Measurements from ENCODE around the gene TRAPPC13.

TRAPPC13 gene

GRCh38 chr5:65682148-65682547 is 57.3 kb downstream of the TRAPPC13 start:
- DNase-seq (ENCODE audit: low read depth in 2 of 2), result no peak

- no peak for DNase-seq (ENCODE audit: low read depth in 2 of 2)
Measured at GRCh38 chr5:65693121-65693520, 68.3 kb downstream of the TRAPPC13 start.

- DNase-seq (ENCODE audit: low read depth in 2 of 2), result no peak
Measured at GRCh38 chr5:65695162-65695755, 70.4 kb downstream of the TRAPPC13 start.

GRCh38 chr5:65695896-65696295 is 71.1 kb downstream of the TRAPPC13 start:
- no peak for DNase-seq (ENCODE audit: low read depth in 2 of 2)

GRCh38 chr5:65696892-65697291 is 72.1 kb downstream of the TRAPPC13 start:
- DNase-seq (ENCODE audit: low read depth in 2 of 2), result no peak

GRCh38 chr5:65699338-65699737 is 74.5 kb downstream of the TRAPPC13 start:
- no peak for DNase-seq (ENCODE audit: low read depth in 2 of 2)

- DNase-seq (ENCODE audit: low read depth in 2 of 2), result no peak
Measured at GRCh38 chr5:65702036-65702435, 77.2 kb downstream of the TRAPPC13 start.

- DNase-seq (ENCODE audit: low read depth in 2 of 2), result no peak
Measured at GRCh38 chr5:65704621-65705239, 79.9 kb downstream of the TRAPPC13 start.

GRCh38 chr5:65707663-65708062 is 82.8 kb downstream of the TRAPPC13 start:
- DNase-seq (ENCODE audit: low read depth in 2 of 2), result no peak

- DNase-seq (ENCODE audit: low read depth in 2 of 2), result no peak
Measured at GRCh38 chr5:65708145-65708544, 83.3 kb downstream of the TRAPPC13 start.
